Stimulated activated CD4-positive, alpha-beta T cell treated with anti-CD3 and anti-CD28 coated beads, Interleukin-4, amount 100 ng/mL, for 48 hours (primary cell): ENCODE data around the gene UBR7.

Experiments
- DNase-seq, 2 donors: peaks; one replicate each; pipeline ENCODE4 v3.0.0-alpha.2; 2020; ENCODE audit warnings: low read depth in 2 of 2

The UBR7 gene

GRCh38 chr14:93249128-93249831, 42.2 kb downstream of the UBR7 start:
- no peak for DNase-seq

GRCh38 chr14:93262446-93262845, 55.4 kb downstream of the UBR7 start:
- DNase-seq, result no peak

DNA sequence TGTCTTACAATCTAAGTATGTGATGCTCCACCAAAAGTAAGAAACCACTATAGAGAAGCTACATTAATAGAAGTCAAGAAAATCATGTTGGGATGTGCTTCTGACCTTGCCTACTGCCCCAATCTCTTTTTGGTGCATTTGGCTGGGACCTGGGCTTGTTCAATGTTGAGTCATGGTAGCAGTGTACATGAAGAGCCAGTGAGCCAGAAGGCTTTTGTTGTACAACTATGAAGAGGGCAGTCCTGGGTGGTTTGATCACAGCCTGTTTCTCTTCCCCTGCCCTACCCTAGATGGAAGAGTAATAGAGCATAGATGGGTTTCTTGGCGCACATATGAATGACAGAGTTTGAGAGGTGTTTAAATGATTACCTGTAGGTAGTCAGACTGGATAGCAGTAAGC, 56.4 kb downstream of the UBR7 start:
- no peak for DNase-seq

DNA sequence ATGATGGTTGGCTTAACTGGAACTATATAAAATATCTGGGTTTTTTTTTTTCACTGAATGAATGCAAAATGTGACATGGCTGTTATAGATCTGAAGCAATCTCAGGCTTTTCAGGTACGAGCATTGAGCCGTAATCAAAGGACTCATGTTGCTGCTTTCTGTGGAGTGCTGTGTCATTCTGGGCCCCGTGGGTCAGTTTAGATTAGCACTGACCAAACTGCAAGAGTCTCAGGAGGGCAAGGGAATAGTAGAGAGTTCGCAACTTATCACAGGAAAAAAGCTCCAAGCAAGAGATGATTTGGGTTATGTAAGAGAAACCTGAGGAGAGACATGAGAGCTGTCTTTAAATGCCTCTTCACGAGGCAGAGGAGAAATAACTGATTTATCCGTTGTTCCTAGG, 59.1 kb downstream of the UBR7 start:
- no peak for DNase-seq

DNA sequence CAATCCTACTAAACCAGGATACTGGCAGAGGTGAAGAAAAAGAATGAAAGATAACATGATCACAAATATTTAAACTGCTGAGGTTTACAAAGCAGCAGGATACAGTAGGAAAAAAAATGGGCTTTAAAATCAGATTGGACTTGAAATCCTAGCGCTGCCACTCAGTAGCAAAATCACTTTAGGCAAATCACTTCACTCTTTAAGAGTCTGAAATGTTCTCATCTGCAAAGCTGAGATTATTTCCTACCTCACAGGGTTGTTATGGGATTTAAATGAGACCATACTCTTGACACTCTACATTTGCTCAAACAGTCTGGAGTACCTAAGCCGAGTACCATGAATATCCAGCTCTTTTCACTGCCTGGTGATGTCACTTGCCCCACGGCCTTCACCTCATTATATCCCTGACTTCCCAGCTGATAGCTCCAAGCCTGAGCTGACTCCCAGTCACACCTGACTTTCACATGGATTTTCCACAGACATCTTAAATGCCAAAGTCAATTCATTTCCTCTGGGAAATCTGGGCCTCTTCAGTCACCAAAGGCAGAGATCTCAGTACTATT, 60.2 kb downstream of the UBR7 start:
- no peak for DNase-seq

DNA sequence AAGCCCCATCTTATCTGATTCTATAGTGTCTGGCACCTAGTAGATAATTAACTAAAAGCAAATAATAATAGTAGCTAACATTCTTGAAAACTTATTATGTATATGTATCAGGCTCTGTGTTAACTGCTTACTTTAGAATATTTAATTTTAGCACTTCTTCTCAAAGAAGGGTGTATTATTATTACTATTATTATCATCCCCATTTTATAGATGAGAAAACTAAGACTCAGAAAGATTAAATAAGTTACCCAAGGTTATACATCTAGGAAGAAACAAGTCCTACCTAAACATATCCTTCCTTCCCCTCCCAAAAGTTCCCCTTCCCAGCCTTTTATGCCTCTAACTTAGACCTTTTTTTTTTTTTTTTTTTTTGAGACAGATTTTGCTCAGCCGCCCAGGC, 61.4 kb downstream of the UBR7 start:
- DNase-seq, result no peak

- no peak for DNase-seq
Measured at GRCh38 chr14:93269341-93270068, 62.4 kb downstream of the UBR7 start.

DNA sequence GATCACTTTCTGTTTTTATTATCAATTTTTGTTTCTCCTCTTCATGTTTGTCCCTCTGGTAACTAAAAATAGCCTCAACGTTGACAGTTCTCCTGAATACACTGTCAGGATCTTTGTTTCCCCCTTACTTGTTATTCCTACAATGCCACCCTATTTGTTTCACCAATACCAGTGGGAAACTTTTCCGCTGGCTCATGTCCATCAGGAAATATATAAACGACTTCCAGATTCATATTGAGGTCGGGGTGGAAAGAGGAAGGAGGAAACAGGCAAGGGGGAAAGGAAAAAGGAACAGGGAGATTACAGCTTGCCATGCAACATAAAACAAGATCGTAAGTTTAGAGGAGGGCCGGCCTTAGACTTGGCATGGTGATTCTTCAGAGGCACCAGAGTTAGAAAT, 64.1 kb downstream of the UBR7 start:
- DNase-seq, result no peak

- DNase-seq, result no peak
Measured at GRCh38 chr14:93274055-93274806, 67.2 kb downstream of the UBR7 start.

- DNase-seq, result no peak
Measured at GRCh38 chr14:93276031-93276716, 69.1 kb downstream of the UBR7 start.
